Fibroblast of skin of right quadriceps (primary cell): ENCODE data around the gene POU4F1.

Experiments
- DNase-seq: peaks from one replicate; pipeline ENCODE4 v3.0.0-alpha.2; 2013

POU4F1 gene

DNA sequence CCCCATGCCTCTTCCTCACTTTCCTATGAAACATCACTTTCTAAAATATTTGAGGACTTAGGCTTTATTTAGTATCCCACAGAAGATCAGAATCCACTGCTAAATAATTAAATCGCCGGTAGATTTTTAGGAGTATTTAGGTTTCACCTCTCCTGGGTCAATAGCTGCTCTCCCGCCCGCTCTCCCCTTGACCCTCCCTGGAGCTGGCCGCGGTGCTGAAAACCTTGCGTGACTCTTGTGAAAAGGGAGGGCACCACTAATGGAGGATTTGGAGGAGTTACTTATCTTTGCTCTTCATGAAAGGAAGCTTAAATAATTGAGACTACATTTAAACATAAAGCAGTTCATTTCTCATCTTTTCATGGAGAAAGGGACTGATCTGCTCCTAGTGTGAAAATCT is 14.1 kb downstream of the POU4F1 start:
- no peak for DNase-seq

DNA sequence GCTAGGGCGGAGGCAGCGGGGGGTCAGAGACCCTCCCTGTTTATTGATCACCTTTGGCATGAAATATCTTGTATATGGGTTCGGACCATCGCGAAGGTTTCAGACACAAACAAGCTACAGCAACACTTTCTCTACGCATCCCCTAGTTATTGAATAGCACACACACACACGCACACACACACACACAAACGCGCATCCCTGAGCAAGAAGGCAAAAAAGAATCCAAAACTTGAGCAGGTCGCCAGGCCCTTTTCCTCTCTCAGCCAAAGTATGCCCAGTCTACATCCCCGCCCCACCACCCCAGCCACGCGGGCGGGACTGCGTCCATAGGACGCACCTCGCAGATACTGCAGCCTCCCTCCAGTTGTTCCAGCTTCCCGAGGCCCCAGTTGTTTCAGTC is 16.0 kb downstream of the POU4F1 start:
- no peak for DNase-seq

DNA sequence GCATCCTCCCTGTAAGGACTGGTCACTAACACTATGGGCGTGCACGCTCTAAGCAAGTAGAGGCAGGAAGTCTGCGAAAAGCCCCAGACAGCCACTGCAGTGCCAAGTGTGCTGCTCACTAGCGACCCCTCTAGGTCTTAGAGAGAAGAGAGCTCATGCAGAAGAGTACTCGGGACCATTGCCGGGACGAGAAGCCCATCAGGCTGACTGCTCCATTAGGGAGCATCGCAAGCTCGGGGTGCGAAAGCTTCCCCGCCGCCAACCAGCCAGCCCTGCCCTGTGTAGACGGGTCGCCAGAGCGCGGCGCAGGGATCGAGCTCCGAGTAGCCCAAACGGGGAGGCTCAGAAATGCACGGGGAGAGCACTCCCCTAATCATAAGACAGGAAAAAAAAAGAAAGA is 16.6 kb downstream of the POU4F1 start:
- DNase-seq, result no peak

DNA sequence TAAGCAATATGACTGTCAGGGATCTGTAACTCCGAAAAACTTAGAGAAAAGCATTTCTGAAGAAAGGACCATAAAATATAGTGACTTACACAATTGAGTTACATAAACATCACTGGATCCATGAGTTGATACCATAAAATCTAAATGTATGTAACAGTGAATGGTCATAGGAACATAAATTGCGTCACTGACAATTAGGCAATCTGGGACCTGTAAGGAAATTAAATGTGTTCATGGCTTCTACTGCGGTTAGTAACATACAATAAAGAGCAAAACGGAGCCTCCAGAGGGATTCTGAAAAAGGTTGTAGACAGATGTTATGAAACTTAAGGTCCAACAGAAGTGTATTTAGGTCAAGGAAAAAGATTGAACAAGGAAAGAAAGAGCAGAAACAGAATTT is 27.1 kb downstream of the POU4F1 start:
- no peak for DNase-seq

DNA sequence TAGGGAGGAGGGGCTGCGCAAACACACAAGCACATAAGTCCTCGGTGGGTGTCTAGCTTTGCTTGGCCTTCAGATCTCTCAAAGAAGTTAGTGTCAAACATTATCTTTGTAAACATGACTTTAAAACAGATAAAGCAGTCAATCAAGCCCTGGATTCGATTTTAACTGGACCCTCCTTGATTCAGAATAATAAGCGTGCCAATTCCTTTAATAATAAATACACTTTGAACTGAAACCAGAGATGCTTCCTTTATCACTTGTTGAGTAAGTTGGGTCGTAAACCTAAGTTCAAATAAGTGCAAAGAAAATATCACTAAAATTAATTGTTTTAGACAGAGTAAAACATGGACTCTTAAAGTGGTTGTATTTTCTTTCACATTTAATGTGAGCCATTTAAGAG is 30.9 kb downstream of the POU4F1 start:
- DNase-seq, result no peak

DNA sequence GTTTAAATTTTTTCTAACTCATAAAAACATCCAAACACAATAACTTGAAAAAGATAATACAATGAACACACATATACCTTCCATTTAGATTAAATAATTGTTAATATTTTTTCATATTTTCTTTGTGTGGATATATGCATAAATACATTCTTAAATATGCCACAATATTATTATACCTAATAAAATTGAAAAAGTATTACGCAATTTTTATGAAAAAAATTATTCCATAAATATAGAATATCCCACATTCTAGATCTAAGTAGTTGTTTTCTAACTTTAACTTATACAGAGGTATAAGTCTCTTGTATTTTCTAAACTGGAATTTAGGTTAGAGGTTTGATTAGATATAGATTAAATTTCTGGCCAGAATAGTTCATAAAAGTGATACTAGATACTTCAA is 34.3 kb downstream of the POU4F1 start:
- DNase-seq, result no peak

DNA sequence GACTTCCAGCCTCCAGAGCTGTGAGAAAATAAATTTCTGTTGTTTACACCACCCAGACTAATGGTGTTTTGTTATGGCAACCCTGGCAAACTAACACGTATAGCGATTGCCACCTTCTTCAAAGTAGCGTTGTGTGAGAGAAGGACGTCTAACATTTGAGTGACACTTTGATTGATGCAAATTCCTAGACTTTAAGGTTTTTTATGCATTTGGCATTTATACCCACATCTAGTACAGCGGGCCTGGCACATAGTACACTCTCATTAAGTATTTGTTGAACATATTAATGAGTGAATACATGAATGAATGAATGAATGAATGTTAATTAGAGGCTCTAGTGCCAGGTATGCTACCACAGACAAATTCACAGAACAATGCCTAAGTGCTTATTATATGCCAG is 36.7 kb downstream of the POU4F1 start:
- DNase-seq, result no peak

DNA sequence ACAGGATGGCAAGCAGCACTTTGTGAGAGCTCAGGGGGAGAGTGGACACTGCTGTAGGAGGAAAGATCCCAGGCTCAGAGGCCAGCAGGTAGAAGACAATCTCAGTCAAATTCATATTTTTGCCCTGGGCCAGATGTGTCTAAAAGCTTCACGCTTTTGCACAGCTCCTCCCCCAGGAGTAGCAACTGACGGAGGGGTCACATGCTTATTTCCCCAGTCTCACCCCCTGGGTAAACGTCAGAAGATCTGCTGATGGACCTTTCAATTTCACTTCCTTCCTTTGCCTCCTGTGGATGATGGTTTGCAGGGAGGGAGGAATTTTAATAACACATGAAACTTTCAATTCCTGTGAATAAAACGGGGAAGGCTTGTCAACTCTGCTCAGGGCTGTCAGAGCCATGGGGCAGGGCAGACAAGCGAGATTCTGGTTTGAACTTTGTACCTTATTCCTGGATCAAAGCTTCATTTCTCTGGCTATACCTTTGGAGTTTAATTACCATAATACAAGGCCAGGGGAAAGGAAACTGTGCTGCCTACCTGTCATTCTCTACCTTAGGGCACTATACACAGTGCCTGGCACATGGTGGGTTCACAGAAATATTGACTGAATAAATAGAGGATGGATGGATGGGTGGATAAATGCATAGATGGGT is 41.0 kb downstream of the POU4F1 start:
- DNase-seq, result no peak
